GM20000 (cell line): ENCODE measurements around the gene SNTG2.

Experiments
- DNase-seq: peaks from one replicate; pipeline ENCODE4 v3.0.0; 2012; ENCODE audit warnings: low spot score
- CTCF ChIP-seq: IDR thresholded peaks from 2 replicates; pipeline ENCODE4 v1.5.1; 2012; ENCODE audit warnings: mild to moderate bottlenecking, control low read depth; ENCODE audit errors: extremely low read depth, missing control alignments

The SNTG2 gene

GRCh38 chr2:1248187-1248586, 297.5 kb downstream of the SNTG2 start:
- no peak for DNase-seq
- no peak for TF ChIP-seq CTCF

GRCh38 chr2:1249897-1250687, 299.4 kb downstream of the SNTG2 start:
- no peak for DNase-seq
- no peak for TF ChIP-seq CTCF

GRCh38 chr2:1251520-1251919, 300.9 kb downstream of the SNTG2 start:
- no peak for TF ChIP-seq CTCF
- DNase-seq = no peak

GRCh38 chr2:1253629-1254028, 303.0 kb downstream of the SNTG2 start:
- DNase-seq = no peak
- no peak for TF ChIP-seq CTCF

- no peak for TF ChIP-seq CTCF
- DNase-seq = no peak
Measured at GRCh38 chr2:1254662-1255343, 304.2 kb downstream of the SNTG2 start.

- DNase-seq = no peak
- TF ChIP-seq CTCF = no peak
Measured at GRCh38 chr2:1256632-1257324, 306.1 kb downstream of the SNTG2 start.

- DNase-seq = no peak
- TF ChIP-seq CTCF = no peak
Measured at GRCh38 chr2:1257334-1257733, 306.7 kb downstream of the SNTG2 start.
